ENCODE data around the gene RAB23.

DNA sequence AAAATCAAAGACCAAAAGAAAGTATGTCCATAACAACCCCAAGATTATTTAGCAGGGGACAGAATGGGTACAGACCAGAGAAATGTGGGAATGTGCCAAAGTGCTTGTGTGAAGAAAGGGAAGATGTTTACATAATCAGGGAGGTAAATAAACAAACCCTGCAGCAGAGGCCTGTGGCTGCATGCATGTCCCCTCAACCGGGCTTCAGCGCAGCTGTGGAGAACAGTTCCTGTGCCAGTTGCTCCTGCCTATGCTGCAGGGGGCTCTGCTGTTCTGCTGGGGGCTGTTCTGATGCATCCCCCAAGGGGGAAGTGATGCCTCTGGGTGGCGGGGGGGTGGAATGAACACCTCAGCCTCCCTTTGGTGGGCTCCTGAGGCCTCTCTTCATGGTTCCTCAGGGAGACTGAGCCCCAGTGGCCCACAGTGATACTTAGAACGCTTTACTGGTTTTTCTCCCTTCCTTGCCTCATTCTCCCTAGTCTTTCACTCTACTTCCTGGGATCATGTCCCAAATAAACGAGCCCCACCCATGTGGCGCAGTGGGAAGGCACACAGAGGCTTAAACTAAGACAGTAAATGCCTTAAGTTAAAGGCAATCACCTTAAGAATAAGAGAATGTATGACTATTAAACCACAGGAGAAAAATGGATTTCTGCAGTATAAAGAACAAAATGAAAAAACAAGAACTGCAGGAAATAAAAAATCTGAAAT is 23.0 kb downstream of the RAB23 start:
- TF ChIP-seq, protein P1, sequence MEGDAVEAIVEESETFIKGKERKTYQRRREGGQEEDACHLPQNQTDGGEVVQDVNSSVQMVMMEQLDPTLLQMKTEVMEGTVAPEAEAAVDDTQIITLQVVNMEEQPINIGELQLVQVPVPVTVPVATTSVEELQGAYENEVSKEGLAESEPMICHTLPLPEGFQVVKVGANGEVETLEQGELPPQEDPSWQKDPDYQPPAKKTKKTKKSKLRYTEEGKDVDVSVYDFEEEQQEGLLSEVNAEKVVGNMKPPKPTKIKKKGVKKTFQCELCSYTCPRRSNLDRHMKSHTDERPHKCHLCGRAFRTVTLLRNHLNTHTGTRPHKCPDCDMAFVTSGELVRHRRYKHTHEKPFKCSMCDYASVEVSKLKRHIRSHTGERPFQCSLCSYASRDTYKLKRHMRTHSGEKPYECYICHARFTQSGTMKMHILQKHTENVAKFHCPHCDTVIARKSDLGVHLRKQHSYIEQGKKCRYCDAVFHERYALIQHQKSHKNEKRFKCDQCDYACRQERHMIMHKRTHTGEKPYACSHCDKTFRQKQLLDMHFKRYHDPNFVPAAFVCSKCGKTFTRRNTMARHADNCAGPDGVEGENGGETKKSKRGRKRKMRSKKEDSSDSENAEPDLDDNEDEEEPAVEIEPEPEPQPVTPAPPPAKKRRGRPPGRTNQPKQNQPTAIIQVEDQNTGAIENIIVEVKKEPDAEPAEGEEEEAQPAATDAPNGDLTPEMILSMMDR (IDR thresholded peaks at IDR 0.05; ENCODE audit: insufficient read depth, low read depth, low read length), result no peak
- TF ChIP-seq EZH2 (IDR thresholded peaks at IDR 0.05; ENCODE audit: insufficient read depth, low read length), result no peak
